ENCODE measurements around the gene ANO2.
"Not testable (repeated sequence)": the region's sequence is repeated elsewhere in the genome, so short reads cannot be mapped to it uniquely, and the experiment has no call there.

ANO2 gene

GRCh38 chr12:5907807-5908206 is 37.3 kb downstream of the ANO2 start:
- no peaks in the 10 kb centered on the region for H3K36me3 ChIP-seq (ENCODE audit: insufficient read depth, low read length)
- H3K4me3 ChIP-seq (ENCODE audit: low read length) = no peak overlapping the region
- H3K4me1 ChIP-seq (ENCODE audit: insufficient read depth, low read length) = no peaks in the 10 kb centered on the region
- no peak overlapping the region for H2AFZ ChIP-seq (ENCODE audit: low read depth, low read length)
- no peaks in the 10 kb centered on the region for H3K27me3 ChIP-seq (ENCODE audit: insufficient read depth, low read length)
- no peaks in the 10 kb centered on the region for H3K9me3 ChIP-seq (ENCODE audit: low read length)

DNA sequence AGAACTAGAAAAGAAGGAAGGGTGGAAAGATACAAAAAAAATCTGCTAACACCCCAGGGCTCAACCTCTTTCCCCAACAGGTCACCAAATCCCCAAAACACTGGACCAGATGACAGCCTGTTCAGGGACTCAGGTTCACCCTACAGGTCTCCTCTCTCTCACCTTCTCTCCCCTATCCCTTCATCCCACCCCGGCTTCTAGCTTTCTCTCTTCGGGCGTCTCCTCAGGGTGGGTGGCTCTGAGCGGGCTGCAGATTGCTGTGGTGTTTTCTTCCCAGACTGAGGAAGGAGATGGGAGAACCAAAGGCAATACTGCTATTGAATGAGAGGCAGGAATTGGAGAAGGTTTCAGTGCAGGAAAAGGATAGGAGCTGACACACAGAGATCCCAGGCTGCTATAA is 39.3 kb downstream of the ANO2 start:
- Histone ChIP-seq H2AFZ (ENCODE audit: low read depth, low read length) (no peak overlapping the region), H3K36me3 (ENCODE audit: insufficient read depth, low read length) (no peaks in the 10 kb centered on the region), H3K4me1 (ENCODE audit: insufficient read depth, low read length) (peaks cover 14% of the 10 kb centered on the region), H3K9me3 (ENCODE audit: low read length) (no peaks in the 10 kb centered on the region), H3K27me3 (ENCODE audit: insufficient read depth, low read length) (no peaks in the 10 kb centered on the region), H3K4me3 (ENCODE audit: low read length) (no peak overlapping the region)

GRCh38 chr12:5904969-5905368 is 40.1 kb downstream of the ANO2 start:
- Histone ChIP-seq H3K9me3 (ENCODE audit: low read length) (no peaks in the 10 kb centered on the region), H2AFZ (ENCODE audit: low read depth, low read length) (no peak overlapping the region), H3K4me1 (ENCODE audit: insufficient read depth, low read length) (peaks cover 21% of the 10 kb centered on the region)

GRCh38 chr12:5904441-5904840 is 40.6 kb downstream of the ANO2 start:
- H3K27me3 ChIP-seq (ENCODE audit: insufficient read depth, low read length) = no peaks in the 10 kb centered on the region
- H3K4me1 ChIP-seq (ENCODE audit: insufficient read depth, low read length) = peaks cover 21% of the 10 kb centered on the region
- H3K36me3 ChIP-seq (ENCODE audit: insufficient read depth, low read length) = no peaks in the 10 kb centered on the region
- H3K9me3 ChIP-seq (ENCODE audit: low read length) = no peaks in the 10 kb centered on the region
- no peak overlapping the region for H3K4me3 ChIP-seq (ENCODE audit: low read length)
- no peak overlapping the region for H2AFZ ChIP-seq (ENCODE audit: low read depth, low read length)

More at GRCh38 chr12:5904969-5905368, 40.1 kb downstream of the ANO2 start:
- no peaks in the 10 kb centered on the region for H3K36me3 ChIP-seq (ENCODE audit: insufficient read depth, low read length)
- H3K27me3 ChIP-seq (ENCODE audit: insufficient read depth, low read length) = no peaks in the 10 kb centered on the region
- H3K4me3 ChIP-seq (ENCODE audit: low read length) = no peak overlapping the region

DNA sequence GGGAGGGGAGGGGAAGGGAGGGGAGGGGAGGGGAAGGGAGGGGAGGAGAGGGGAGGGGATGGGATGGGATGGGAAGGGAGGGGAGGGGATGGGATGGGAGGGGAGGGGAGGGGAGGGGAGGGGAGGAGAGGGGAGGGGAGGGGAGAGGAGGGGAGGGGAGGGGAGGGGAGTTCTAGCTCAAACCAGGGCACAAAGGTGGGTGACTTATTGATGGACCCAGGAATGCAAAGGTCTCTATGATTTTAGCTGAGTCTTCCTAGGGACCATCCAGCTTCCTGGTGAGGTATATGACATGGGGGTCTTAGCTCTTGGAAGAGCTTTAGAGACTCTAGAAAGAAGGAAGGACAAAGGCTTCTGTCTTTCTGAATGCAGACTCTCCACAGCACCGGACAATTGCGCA is 42.3 kb downstream of the ANO2 start:
- Histone ChIP-seq H3K27me3 (ENCODE audit: insufficient read depth, low read length) (no peaks in the 10 kb centered on the region), H3K9me3 (ENCODE audit: low read length) (no peaks in the 10 kb centered on the region), H2AFZ (ENCODE audit: low read depth, low read length) (no peak overlapping the region), H3K36me3 (ENCODE audit: insufficient read depth, low read length) (no peaks in the 10 kb centered on the region), H3K4me3 (ENCODE audit: low read length) (no peak overlapping the region), H3K4me1 (ENCODE audit: insufficient read depth, low read length) (peaks cover 21% of the 10 kb centered on the region)

- Histone ChIP-seq H2AFZ (ENCODE audit: low read depth, low read length) (no peak overlapping the region), H3K36me3 (ENCODE audit: insufficient read depth, low read length) (no peaks in the 10 kb centered on the region), H3K4me1 (ENCODE audit: insufficient read depth, low read length) (peaks cover 21% of the 10 kb centered on the region), H3K27me3 (ENCODE audit: insufficient read depth, low read length) (no peaks in the 10 kb centered on the region), H3K4me3 (ENCODE audit: low read length) (no peak overlapping the region), H3K9me3 (ENCODE audit: low read length) (no peaks in the 10 kb centered on the region)
Observed at GRCh38 chr12:5901416-5901815, 43.6 kb downstream of the ANO2 start.

GRCh38 chr12:5900533-5901205 is 44.4 kb downstream of the ANO2 start:
- no peak overlapping the region for H2AFZ ChIP-seq (ENCODE audit: low read depth, low read length)
- H3K27me3 ChIP-seq (ENCODE audit: insufficient read depth, low read length) = no peaks in the 10 kb centered on the region
- H3K36me3 ChIP-seq (ENCODE audit: insufficient read depth, low read length) = no peaks in the 10 kb centered on the region
- no peaks in the 10 kb centered on the region for H3K9me3 ChIP-seq (ENCODE audit: low read length)
- H3K4me3 ChIP-seq (ENCODE audit: low read length) = no peak overlapping the region
- peaks cover 21% of the 10 kb centered on the region for H3K4me1 ChIP-seq (ENCODE audit: insufficient read depth, low read length)

DNA sequence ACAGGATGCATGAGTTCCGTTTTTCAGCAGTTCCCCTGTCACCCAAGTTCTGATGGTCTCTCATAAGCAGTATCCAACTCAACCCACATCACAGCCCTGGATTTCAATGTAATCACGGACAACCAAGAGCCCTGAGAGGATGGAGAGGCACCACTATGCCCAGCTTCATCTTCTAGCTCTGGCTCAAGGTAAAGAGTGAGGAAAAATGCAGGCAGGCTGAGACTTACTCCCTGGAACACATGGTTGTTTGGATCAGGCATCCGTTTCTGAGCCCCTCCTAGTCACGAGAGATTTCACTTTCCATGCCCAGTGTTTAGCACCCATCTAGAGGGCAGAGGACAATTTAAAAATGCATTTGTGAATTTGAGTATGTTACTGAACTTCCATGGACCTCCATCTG is 45.0 kb downstream of the ANO2 start:
- Histone ChIP-seq H3K4me1 (ENCODE audit: insufficient read depth, low read length) (peaks cover 21% of the 10 kb centered on the region), H2AFZ (ENCODE audit: low read depth, low read length) (no peak overlapping the region), H3K27me3 (ENCODE audit: insufficient read depth, low read length) (no peaks in the 10 kb centered on the region), H3K36me3 (ENCODE audit: insufficient read depth, low read length) (no peaks in the 10 kb centered on the region), H3K4me3 (ENCODE audit: low read length) (no peak overlapping the region), H3K9me3 (ENCODE audit: low read length) (no peaks in the 10 kb centered on the region)

- Histone ChIP-seq H3K4me1 (ENCODE audit: insufficient read depth, low read length) (peaks cover 21% of the 10 kb centered on the region), H3K4me3 (ENCODE audit: low read length) (no peak overlapping the region), H3K27me3 (ENCODE audit: insufficient read depth, low read length) (no peaks in the 10 kb centered on the region), H3K9me3 (ENCODE audit: low read length) (no peaks in the 10 kb centered on the region), H2AFZ (ENCODE audit: low read depth, low read length) (no peak overlapping the region), H3K36me3 (ENCODE audit: insufficient read depth, low read length) (no peaks in the 10 kb centered on the region)
Observed at GRCh38 chr12:5899675-5900074, 45.4 kb downstream of the ANO2 start.

DNA sequence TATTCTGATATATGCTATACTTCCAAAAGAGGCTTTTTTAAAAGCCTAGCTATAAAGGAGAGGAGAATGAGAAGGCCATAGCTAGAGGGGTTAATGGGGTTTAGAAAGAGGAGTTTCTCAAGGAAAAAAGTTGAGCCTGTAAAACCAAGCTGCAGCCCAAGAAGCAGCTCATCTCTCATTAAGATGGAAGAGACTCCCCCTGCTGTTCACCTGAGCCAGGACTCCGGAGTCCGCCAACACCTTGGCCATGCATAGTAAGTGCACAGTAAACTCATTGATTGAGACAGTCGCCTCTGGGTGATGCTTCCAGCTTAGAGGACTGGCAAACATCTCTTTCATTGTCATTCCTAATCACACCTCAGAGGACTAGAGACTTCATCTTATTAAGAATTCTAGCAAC is 46.2 kb downstream of the ANO2 start:
- Histone ChIP-seq H3K4me1 (ENCODE audit: insufficient read depth, low read length) (peaks cover 21% of the 10 kb centered on the region), H3K4me3 (ENCODE audit: low read length) (no peak overlapping the region), H2AFZ (ENCODE audit: low read depth, low read length) (no peak overlapping the region), H3K9me3 (ENCODE audit: low read length) (no peaks in the 10 kb centered on the region), H3K36me3 (ENCODE audit: insufficient read depth, low read length) (no peaks in the 10 kb centered on the region), H3K27me3 (ENCODE audit: insufficient read depth, low read length) (no peaks in the 10 kb centered on the region)

GRCh38 chr12:5889381-5890047 is 55.5 kb downstream of the ANO2 start:
- H3K27me3 ChIP-seq (ENCODE audit: insufficient read depth, low read length) = no peaks in the 10 kb centered on the region
- no peak overlapping the region for H2AFZ ChIP-seq (ENCODE audit: low read depth, low read length)
- H3K9me3 ChIP-seq (ENCODE audit: low read length) = no peaks in the 10 kb centered on the region
- H3K4me3 ChIP-seq (ENCODE audit: low read length) = no peak overlapping the region
- H3K36me3 ChIP-seq (ENCODE audit: insufficient read depth, low read length) = no peaks in the 10 kb centered on the region
- H3K4me1 ChIP-seq (ENCODE audit: insufficient read depth, low read length) = no peaks in the 10 kb centered on the region

DNA sequence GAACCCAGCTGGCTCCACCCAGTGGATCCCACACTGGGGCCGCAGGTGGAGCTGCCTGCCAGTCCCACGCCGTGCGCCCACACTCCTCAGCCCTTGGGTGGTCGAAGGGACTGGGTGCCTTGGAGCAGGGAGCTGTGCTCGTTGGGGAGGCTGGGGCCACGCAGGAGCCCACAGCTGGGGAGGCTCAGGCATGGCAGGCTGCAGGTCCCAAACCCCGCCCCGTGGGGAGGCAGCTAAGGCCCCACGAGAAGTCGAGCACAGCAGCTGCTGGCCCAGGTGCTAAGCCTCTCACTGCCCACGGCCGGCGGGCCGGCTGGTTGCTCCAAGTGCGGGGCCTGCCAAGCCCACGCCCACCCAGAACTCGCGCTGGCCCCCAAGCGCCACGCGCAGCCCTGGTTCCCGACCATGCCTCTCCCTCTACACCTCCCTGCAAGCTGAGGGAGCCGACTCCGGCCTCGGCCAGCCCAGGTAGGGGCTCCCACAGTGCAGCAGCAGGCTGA is 56.2 kb downstream of the ANO2 start:
- Histone ChIP-seq H3K36me3 (ENCODE audit: insufficient read depth, low read length) (no peaks in the 10 kb centered on the region), H3K4me3 (ENCODE audit: low read length) (no peak overlapping the region), H3K4me1 (ENCODE audit: insufficient read depth, low read length) (no peaks in the 10 kb centered on the region), H2AFZ (ENCODE audit: low read depth, low read length) (no peak overlapping the region), H3K27me3 (ENCODE audit: insufficient read depth, low read length) (no peaks in the 10 kb centered on the region), H3K9me3 (ENCODE audit: low read length) (no peaks in the 10 kb centered on the region)

DNA sequence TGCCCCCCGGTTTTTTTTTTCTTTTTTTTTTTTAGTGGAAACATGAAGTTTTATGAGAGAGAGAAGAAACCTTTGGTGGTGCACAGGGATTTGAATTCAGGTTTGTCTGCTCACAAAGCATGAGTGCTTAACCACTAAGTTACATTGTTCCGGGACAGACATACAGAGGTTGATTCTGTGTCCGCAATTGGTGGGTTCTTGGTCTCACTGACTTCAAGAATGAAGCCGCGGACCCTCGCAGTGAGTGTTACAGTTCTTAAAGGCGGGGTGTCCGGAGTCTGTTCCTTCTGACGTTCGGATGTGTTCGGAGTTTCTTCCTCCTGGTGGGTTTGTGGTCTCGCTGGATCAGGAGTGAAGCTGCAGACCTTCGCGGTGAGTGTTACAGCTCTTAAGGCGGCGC is 57.2 kb downstream of the ANO2 start:
- not testable (repeated sequence) for H3K36me3 ChIP-seq (ENCODE audit: insufficient read depth, low read length); H3K27me3 ChIP-seq (ENCODE audit: insufficient read depth, low read length); H3K4me3 ChIP-seq (ENCODE audit: low read length); H2AFZ ChIP-seq (ENCODE audit: low read depth, low read length); H3K9me3 ChIP-seq (ENCODE audit: low read length); H3K4me1 ChIP-seq (ENCODE audit: insufficient read depth, low read length)

Data from neuron (in vitro differentiated cells).